HCT116 (cell line): ENCODE results near the gene FOXC2. TPM values are rescaled to one million over a fixed set of nuclear protein-coding genes. Genes with fewer than 3 reads are reported as not detected.

ENCODE experiments used
- ATAC-seq: fragments of 200-7000 bp; cut with Tn5 transposase; 2 replicates; pipeline ENCODE4 v1.9.1; 2020; ENCODE audit warnings: mild to moderate bottlenecking, moderate library complexity
- BruUV-seq: library from RNA; stranded (reverse); fragments of 400-500 nt; replicated peaks from 2 replicates; lab custom pipeline; 2021; lab: Mats Ljungman, UMichigan
- CTCF ChIA-PET: fragments of 300-600 bp; sonication (Branson Sonifier 250); formaldehyde crosslinking; loops from one replicate; lab custom pipeline; 2021; ENCODE audit warnings: antibody characterized with exemption; lab: Charles Lee
- POLR2A ChIA-PET: fragments of 300-600, 350-600 bp; sonication (Branson Sonifier 250); formaldehyde crosslinking; loops from one replicate; lab custom pipeline; 2021; ENCODE audit warnings: antibody characterized with exemption; lab: Charles Lee
- RAD21 ChIA-PET, 2 experiments: fragments of 300-600 bp; sonication (Branson Sonifier 250); formaldehyde crosslinking; loops; one replicate each; lab custom pipeline; 2023; ENCODE audit warnings: low total read pairs in 2 of 2; ENCODE audit not compliant: uncharacterized antibody in 2 of 2, unreplicated experiment in 2 of 2, low non-redundant PET in 1 of 2; lab: Charles Lee
- DNase-seq: peaks from one replicate; pipeline ENCODE4 v3.0.0-alpha.2; 2010; ENCODE audit warnings: low read depth, low spot score
- H2AFZ ChIP-seq: fragments of 200-600 bp; shearing (Covaris generic), sonication (generic); 2 replicates; pipeline ENCODE4 v1.6.1; 2017; ENCODE audit warnings: low read depth, mixed run types, mixed read lengths, antibody characterized with exemption, low read length; ENCODE audit not compliant: poor library complexity, severe bottlenecking
- H3K27ac ChIP-seq: 2 replicates; pipeline ENCODE4 v1.5.1; 2012; ENCODE audit warnings: low read depth, low read length
- H3K27me3 ChIP-seq: fragments of 200-600 bp; sonication (generic); 2 replicates; pipeline ENCODE4 v1.6.1; 2016; ENCODE audit warnings: mixed run types, low read length, mixed read lengths; ENCODE audit not compliant: insufficient read depth
- H3K36me3 ChIP-seq, 2 experiments: fragments of 200-500 bp in 1 of 2; fragments of 200-600 bp in 1 of 2; sonication (Bioruptor generic) in 1 of 2; sonication (generic) in 1 of 2; 2 replicates each; pipeline versions ENCODE4 v1.5.1 to v1.6.1; 2014 to 2016; ENCODE audit warnings: low read length in 2 of 2, inconsistent platforms in 1 of 2, mixed read lengths in 1 of 2, mixed run types in 1 of 2; ENCODE audit not compliant: insufficient read depth in 2 of 2, control insufficient read depth in 1 of 2
- H3K4me1 ChIP-seq, 2 experiments: fragments of 200-600 bp in 1 of 2; sonication (generic) in 1 of 2; 2 replicates each; pipeline versions ENCODE4 v1.5.1 to v1.6.1; 2012 to 2017; ENCODE audit warnings: low read length in 2 of 2, inconsistent platforms in 1 of 2, mild to moderate bottlenecking in 1 of 2, mixed read lengths in 1 of 2, mixed run types in 1 of 2, moderate library complexity in 1 of 2; ENCODE audit not compliant: insufficient read depth in 2 of 2, control insufficient read depth in 1 of 2
- H3K4me2 ChIP-seq: fragments of 200-600 bp; sonication (generic); 2 replicates; pipeline ENCODE4 v1.6.1; 2017; ENCODE audit warnings: mixed run types, low read length, mixed read lengths
- H3K4me3 ChIP-seq, 2 experiments: fragments of 200-600 bp in 1 of 2; sonication (generic) in 1 of 2; replicated peaks in 1 of 2; 2 replicates each; pipeline ENCODE4 v1.5.1; 2011 to 2016; ENCODE audit warnings: low read length in 2 of 2, control low read depth in 1 of 2, low read depth in 1 of 2, mild to moderate bottlenecking in 1 of 2, mixed read lengths in 1 of 2, mixed run types in 1 of 2
- H3K79me2 ChIP-seq: fragments of 200-600 bp; sonication (generic); 2 replicates; pipeline ENCODE4 v1.6.1; 2017; ENCODE audit warnings: mild to moderate bottlenecking, mixed run types, low read length, moderate library complexity, mixed read lengths; ENCODE audit not compliant: insufficient read depth
- H3K9ac ChIP-seq: fragments of 200-600 bp; sonication (generic); 2 replicates; pipeline ENCODE4 v1.6.1; 2016; ENCODE audit warnings: low read length, mixed read lengths
- H3K9me2 ChIP-seq: fragments of 200-600 bp; sonication (generic), shearing (Covaris generic); 2 replicates; pipeline ENCODE4 v1.6.1; 2017; ENCODE audit warnings: mixed run types, mild to moderate bottlenecking, moderate library complexity; ENCODE audit not compliant: insufficient read depth
- H3K9me3 ChIP-seq, 2 experiments: fragments of 200-500 bp in 1 of 2; fragments of 200-600 bp in 1 of 2; sonication (Bioruptor generic) in 1 of 2; sonication (generic) in 1 of 2; 2 replicates each; pipeline ENCODE4 v1.6.1; 2014 to 2017; ENCODE audit warnings: low read length in 2 of 2, mixed read lengths in 2 of 2, inconsistent platforms in 1 of 2, low read depth in 1 of 2, mild to moderate bottlenecking in 1 of 2, mixed run types in 1 of 2, moderate library complexity in 1 of 2; ENCODE audit not compliant: control insufficient read depth in 1 of 2, insufficient read depth in 1 of 2
- H4K20me1 ChIP-seq: fragments of 200-600 bp; sonication (generic), shearing (Covaris generic); 2 replicates; pipeline ENCODE4 v1.6.1; 2017; ENCODE audit warnings: mixed run types, mild to moderate bottlenecking, moderate library complexity; ENCODE audit not compliant: insufficient read depth
- CBX3 ChIP-seq: IDR thresholded peaks from 2 replicates; pipeline ENCODE4 v1.6.1; 2012; ENCODE audit warnings: low read depth
- CEBPB ChIP-seq: IDR thresholded peaks from 2 replicates; pipeline ENCODE4 v1.6.1; 2012; ENCODE audit warnings: low read depth
- EGR1 ChIP-seq: IDR thresholded peaks from 2 replicates; pipeline ENCODE4 v1.6.1; 2012; ENCODE audit warnings: low read depth
- EZH2 ChIP-seq: fragments of 200-600 bp; sonication (generic); IDR thresholded peaks from 2 replicates; pipeline ENCODE4 v1.6.1; 2017; ENCODE audit warnings: antibody characterized with exemption, mixed run types
- FOSL1 ChIP-seq: IDR thresholded peaks from 2 replicates; pipeline ENCODE4 v1.6.1; 2012; ENCODE audit warnings: low read depth
- RAD21 ChIP-seq: IDR thresholded peaks from 2 replicates; pipeline ENCODE4 v1.6.1; 2012; ENCODE audit warnings: low read depth, mild to moderate bottlenecking
- SP1 ChIP-seq: IDR thresholded peaks from 2 replicates; pipeline ENCODE4 v1.6.1; 2012; ENCODE audit warnings: low read depth
- YY1 ChIP-seq: IDR thresholded peaks from 2 replicates; pipeline ENCODE4 v1.6.1; 2011; ENCODE audit warnings: low read length, low read depth, moderate library complexity, mild to moderate bottlenecking; ENCODE audit not compliant: insufficient replicate concordance; ENCODE audit errors: extremely low read depth
- intact Hi-C: fragments of 100-400 bp; cut with micrococcal nuclease; formaldehyde crosslinking; loops from 2 replicates; pipeline ENCODE4 v1.10.0; 2022
- total RNA-seq: library from RNA; stranded (reverse); gene quantifications from one replicate; pipeline ENCODE4 v1.2.1, GENCODE V29; 2021; ENCODE audit not compliant: unreplicated experiment
- TF ChIP-seq, protein P1 (sequence below): IDR thresholded peaks from 2 replicates; pipeline ENCODE4 v1.6.1; 2012; ENCODE audit warnings: low read depth
- TF ChIP-seq, protein P2 (sequence below): IDR thresholded peaks from 2 replicates; pipeline ENCODE4 v1.6.1; 2012
- TF ChIP-seq, protein P3 (sequence below), 3 experiments: fragments of 200-600 bp in 1 of 3; sonication (generic) in 1 of 3; IDR thresholded peaks in 2 of 3; conservative IDR thresholded peaks in 1 of 3; 2 replicates each; pipeline ENCODE4 v1.5.1; 2012 to 2017; ENCODE audit warnings: low read depth in 2 of 3, low read length in 2 of 3, antibody characterized with exemption in 1 of 3, borderline replicate concordance in 1 of 3, control low read depth in 1 of 3, mild to moderate bottlenecking in 1 of 3, mixed read lengths in 1 of 3, mixed run types in 1 of 3, moderate library complexity in 1 of 3; ENCODE audit not compliant: insufficient read depth in 1 of 3

Gene FOXC2
- total RNA-seq, 1 experiment from 2014 or later = 0.22 TPM

DNA sequence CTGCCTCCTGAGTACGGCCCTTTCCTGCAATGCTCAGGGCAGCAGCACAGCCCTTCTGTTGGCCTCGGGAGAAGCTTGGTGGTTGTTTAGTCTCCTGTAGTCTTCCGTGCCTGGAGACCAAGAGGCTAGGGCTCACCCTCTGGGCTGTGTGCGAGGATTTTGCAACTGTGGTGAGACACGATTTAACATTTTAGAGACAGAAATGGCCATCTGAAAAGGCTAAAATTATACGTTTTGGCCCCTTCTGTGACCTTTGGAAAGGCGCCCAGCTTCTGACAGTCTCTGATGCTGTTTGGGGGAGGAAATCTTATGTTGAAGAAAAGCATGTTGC, 44.9 kb downstream of the FOXC2 start:
- Histone ChIP-seq H3K27me3 (no peaks in the 10 kb centered on the region; the same call in 1 of the 2 replicates), H3K4me2 (no peak overlapping the region), H2AFZ (no peak overlapping the region), H3K79me2 (no peaks in the 10 kb centered on the region), H3K9ac (no peak overlapping the region), H3K4me1 (no peaks in the 10 kb centered on the region), H4K20me1 (no peaks in the 10 kb centered on the region), H3K27ac (no peak overlapping the region), H3K9me2 (no peaks in the 10 kb centered on the region), H3K9me3 (no peaks in the 10 kb centered on the region), H3K36me3 (no peaks in the 10 kb centered on the region), H3K4me3 (no peak overlapping the region)
- intact Hi-C loops = no loop called here
- ATAC-seq (no peak), DNase-seq (no peak)
- RAD21 ChIA-PET = interaction anchor here in 1 of 2 experiments (0.5 kb wide), 1 partner anchor 178 kb away, joined by 3 read pairs; no protein-coding TSS in a partner anchor
- CTCF ChIA-PET = no interaction called here
- TF ChIP-seq CBX3 (no peak), CEBPB (no peak), EGR1 (no peak), YY1 (no peak)
- TF ChIP-seq, protein P1, sequence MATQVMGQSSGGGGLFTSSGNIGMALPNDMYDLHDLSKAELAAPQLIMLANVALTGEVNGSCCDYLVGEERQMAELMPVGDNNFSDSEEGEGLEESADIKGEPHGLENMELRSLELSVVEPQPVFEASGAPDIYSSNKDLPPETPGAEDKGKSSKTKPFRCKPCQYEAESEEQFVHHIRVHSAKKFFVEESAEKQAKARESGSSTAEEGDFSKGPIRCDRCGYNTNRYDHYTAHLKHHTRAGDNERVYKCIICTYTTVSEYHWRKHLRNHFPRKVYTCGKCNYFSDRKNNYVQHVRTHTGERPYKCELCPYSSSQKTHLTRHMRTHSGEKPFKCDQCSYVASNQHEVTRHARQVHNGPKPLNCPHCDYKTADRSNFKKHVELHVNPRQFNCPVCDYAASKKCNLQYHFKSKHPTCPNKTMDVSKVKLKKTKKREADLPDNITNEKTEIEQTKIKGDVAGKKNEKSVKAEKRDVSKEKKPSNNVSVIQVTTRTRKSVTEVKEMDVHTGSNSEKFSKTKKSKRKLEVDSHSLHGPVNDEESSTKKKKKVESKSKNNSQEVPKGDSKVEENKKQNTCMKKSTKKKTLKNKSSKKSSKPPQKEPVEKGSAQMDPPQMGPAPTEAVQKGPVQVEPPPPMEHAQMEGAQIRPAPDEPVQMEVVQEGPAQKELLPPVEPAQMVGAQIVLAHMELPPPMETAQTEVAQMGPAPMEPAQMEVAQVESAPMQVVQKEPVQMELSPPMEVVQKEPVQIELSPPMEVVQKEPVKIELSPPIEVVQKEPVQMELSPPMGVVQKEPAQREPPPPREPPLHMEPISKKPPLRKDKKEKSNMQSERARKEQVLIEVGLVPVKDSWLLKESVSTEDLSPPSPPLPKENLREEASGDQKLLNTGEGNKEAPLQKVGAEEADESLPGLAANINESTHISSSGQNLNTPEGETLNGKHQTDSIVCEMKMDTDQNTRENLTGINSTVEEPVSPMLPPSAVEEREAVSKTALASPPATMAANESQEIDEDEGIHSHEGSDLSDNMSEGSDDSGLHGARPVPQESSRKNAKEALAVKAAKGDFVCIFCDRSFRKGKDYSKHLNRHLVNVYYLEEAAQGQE = no peak
- TF ChIP-seq, protein P2, sequence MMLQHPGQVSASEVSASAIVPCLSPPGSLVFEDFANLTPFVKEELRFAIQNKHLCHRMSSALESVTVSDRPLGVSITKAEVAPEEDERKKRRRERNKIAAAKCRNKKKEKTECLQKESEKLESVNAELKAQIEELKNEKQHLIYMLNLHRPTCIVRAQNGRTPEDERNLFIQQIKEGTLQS = no peak
- POLR2A ChIA-PET = no interaction called here
- no TSS peak for BruUV-seq

DNA sequence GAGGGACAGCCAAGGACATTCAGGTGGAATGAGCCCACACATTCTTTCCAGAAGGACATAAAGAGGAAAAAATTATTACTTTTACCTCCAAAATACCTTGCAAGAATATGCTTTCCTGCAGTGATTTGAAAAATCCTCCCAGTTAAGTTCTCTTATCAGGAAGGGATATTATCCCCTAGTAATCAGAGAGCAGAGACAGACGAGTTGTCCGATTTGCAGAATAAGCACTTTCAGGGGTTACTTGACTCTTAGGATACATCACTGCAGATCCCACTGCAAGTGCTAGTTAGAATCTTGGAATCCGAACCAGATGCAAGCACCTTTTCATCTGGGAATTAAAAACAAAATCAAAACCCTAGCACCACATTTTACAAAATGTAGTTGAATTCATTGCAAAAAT, 45.3 kb downstream of the FOXC2 start:
- no TSS peak for BruUV-seq
- no peak for ATAC-seq
- Histone ChIP-seq H3K4me1 (no peaks in the 10 kb centered on the region), H3K4me2 (no peak overlapping the region), H3K9ac (no peak overlapping the region), H3K36me3 (no peaks in the 10 kb centered on the region), H3K79me2 (no peaks in the 10 kb centered on the region), H3K27ac (no peak overlapping the region), H3K9me3 (no peaks in the 10 kb centered on the region), H3K4me3 (no peak overlapping the region), H4K20me1 (no peaks in the 10 kb centered on the region), H3K27me3 (no peaks in the 10 kb centered on the region; the same call in 1 of the 2 replicates), H2AFZ (no peak overlapping the region), H3K9me2 (no peaks in the 10 kb centered on the region)
- RAD21 ChIA-PET = no interaction called here
- CTCF ChIA-PET = no interaction called here
- POLR2A ChIA-PET = no interaction called here
- no peak for DNase-seq
- intact Hi-C loops = no loop called here
- TF ChIP-seq RAD21 = no peak
- TF ChIP-seq, protein P1 = no peak
- TF ChIP-seq CBX3 = no peak
- TF ChIP-seq EZH2 = no peak
- TF ChIP-seq, protein P3, sequence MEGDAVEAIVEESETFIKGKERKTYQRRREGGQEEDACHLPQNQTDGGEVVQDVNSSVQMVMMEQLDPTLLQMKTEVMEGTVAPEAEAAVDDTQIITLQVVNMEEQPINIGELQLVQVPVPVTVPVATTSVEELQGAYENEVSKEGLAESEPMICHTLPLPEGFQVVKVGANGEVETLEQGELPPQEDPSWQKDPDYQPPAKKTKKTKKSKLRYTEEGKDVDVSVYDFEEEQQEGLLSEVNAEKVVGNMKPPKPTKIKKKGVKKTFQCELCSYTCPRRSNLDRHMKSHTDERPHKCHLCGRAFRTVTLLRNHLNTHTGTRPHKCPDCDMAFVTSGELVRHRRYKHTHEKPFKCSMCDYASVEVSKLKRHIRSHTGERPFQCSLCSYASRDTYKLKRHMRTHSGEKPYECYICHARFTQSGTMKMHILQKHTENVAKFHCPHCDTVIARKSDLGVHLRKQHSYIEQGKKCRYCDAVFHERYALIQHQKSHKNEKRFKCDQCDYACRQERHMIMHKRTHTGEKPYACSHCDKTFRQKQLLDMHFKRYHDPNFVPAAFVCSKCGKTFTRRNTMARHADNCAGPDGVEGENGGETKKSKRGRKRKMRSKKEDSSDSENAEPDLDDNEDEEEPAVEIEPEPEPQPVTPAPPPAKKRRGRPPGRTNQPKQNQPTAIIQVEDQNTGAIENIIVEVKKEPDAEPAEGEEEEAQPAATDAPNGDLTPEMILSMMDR (IDR thresholded peaks at IDR 0.05 in 2 of 3, conservative IDR thresholded peaks at IDR 0.05 in 1 of 3; ENCODE audit: borderline replicate concordance in 1 of 3, insufficient read depth in 1 of 3, low read depth in 2 of 3, low read length in 2 of 3) = no peak
- TF ChIP-seq FOSL1 = no peak
- TF ChIP-seq SP1 = no peak
